ENCODE measurements around the gene BMAL2. TPM values are rescaled to one million over a fixed set of nuclear protein-coding genes. Genes with fewer than 3 reads are reported as not detected.

The BMAL2 gene
- total RNA-seq, 1 donor from 2014 or later = 8.9 TPM

DNA sequence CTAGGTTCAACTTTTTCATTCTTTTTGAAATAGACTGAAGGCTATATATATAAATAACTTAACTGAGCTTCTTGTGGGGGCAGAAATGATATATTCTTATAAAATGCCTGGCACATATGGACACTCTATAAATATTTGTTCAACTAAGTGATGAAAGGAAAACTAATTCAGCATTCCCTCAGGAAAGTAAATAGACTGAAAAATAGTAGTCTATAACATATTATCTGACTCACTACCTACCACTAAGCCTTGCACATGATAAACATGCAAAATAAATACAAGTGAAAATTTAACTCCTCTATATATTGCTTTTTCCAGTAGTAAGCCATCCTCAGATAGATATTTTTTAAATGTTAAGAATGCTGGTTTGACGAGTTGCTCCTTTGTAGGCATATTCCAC lies 15.7 kb upstream of the BMAL2 start:
- intact Hi-C loops (cut with DNase I) = no loop called here
- DNase-seq (ENCODE audit: low spot score) = no peak

DNA sequence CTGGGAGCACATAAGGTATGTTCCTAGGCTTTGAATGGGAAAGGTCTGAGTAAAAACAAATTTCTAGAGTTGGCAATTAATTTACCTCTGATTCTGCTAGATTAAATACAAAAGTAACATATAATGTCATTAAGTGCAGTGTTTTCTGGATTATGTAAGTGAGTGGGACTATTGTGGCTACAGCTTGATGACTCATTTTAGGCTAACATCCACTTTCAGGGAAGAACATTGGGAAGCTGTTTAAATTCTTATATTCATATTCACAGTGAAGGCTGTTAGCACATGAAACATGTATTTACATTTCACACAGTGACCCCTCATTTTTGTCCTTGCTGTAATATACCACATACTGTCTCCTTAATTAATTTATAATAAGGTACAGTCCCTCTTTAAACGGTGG lies 13.2 kb upstream of the BMAL2 start:
- no peak for DNase-seq (ENCODE audit: low spot score)
- intact Hi-C loops (cut with DNase I) = no loop called here

- DNase-seq (ENCODE audit: low spot score) = no peak
- intact Hi-C loops (cut with DNase I) = no loop called here
Observed at GRCh38 chr12:27319848-27320247, 12.8 kb upstream of the BMAL2 start.

- intact Hi-C loops (cut with DNase I) = no loop called here
- DNase-seq (ENCODE audit: low spot score) = no peak
Observed at GRCh38 chr12:27324530-27324929, 8.1 kb upstream of the BMAL2 start.

GRCh38 chr12:27330846-27331245 lies 1.8 kb upstream of the BMAL2 start:
- intact Hi-C loops (cut with DNase I) = no loop called here
- no peak for DNase-seq (ENCODE audit: low spot score)

DNA sequence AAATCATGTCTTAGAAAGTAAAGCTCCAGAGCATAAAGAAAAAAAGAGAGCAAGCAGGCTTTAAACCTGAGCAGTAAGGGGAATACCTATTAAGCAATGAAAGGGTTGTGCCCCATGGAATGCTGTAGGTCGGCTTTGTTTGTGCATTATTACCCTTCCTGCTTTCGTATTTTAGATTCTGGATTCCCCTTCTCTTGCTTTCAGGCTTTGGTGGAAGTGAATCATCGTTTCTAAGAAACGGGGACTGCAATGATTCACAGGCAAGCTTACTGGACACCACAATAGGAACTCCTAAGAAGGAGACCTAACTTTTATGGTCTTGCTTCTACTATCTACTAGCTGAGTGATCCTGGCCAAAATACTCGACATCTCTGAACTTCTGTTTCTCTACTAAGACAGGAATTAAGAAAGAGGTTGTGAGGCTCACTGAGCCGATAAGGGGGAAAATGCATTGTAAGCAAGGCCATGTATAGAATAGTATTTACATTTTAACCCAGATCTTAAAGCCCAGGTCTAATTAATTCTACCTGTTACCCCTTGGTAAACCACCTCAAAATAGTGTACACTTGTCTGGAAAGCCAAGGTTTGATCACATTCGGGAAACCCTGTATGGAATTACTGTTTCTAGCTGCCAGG lies 1.2 kb upstream of the BMAL2 start:
- intact Hi-C loops (cut with DNase I) = no loop called here
- DNase-seq (ENCODE audit: low spot score) = no peak

- intact Hi-C loops (cut with DNase I) = no loop called here
- DNase-seq (ENCODE audit: low spot score) = no peak
Observed at GRCh38 chr12:27331927-27332324, 710 bp upstream of the BMAL2 start.

- no peak for DNase-seq (ENCODE audit: low spot score)
- intact Hi-C loops (cut with DNase I) = no loop called here
Observed at GRCh38 chr12:27332407-27332713, 276 bp upstream of the BMAL2 start.

DNA sequence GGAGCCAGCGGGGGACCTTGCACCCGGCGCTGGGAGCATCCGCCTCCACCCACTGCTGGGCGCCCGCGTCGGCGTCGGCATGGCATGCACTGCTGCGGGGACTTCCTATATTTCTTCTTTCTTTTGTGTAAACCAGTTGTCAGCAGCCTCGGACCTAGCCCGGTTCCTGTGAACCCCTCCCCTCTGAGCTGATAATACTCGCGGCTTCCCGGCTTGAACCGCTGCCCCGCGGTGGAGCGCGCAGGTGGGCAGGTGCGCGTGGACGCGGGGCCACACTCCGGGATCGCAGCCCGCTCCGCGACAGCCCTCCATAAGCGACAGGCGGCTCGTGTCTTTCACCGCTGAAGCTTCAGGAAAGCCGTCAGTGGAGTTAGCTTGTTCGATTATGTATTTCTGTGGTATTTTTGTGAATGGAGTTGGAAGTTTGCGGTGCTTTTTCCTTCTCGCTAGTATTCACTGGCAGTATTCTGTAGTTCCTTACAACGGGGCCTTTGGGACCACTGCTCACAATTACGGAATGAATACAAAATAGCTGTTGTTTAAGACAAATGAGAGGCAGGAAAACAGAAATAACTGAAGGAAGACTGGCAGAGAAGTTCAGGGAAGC lies 870 bp downstream of the BMAL2 start:
- intact Hi-C loops (cut with DNase I) = no loop called here
- peak; percentile 90 for DNase-seq (ENCODE audit: low spot score)

DNA sequence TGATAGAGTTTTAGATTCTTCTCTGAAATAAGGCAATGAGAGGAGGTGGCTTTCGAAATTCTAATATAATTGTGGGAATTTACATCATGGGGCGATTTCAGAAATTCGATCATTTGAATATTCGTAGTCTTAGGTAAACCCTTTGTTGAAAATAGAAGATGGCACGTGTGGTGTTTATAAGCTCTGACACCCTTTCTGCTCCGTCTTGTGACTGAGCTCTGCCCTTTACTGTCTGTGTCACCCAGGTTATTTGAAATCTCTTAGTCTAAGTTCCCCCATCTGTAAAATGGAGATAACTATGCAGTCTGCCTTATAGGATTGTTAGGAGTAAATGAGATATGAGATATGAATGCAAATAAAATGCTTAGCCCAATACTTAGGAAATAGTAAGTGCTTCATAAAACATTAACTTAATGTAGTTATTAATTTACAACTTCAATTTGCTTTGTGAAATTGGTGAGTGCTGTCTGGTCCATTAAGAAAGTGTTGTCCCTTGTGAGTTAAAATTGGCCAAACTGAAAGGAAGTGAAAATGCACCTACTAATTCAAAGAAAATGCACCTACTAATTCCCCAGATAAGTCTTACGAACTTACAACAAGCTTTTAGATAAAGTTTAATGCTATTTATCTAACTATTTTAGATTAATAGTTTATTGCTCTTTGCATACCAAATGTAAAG lies 1.5 kb downstream of the BMAL2 start:
- intact Hi-C loops (cut with DNase I) = no loop called here
- no peak for DNase-seq (ENCODE audit: low spot score)

GRCh38 chr12:27334721-27335082 lies 2.1 kb downstream of the BMAL2 start:
- intact Hi-C loops (cut with DNase I) = no loop called here

DNA sequence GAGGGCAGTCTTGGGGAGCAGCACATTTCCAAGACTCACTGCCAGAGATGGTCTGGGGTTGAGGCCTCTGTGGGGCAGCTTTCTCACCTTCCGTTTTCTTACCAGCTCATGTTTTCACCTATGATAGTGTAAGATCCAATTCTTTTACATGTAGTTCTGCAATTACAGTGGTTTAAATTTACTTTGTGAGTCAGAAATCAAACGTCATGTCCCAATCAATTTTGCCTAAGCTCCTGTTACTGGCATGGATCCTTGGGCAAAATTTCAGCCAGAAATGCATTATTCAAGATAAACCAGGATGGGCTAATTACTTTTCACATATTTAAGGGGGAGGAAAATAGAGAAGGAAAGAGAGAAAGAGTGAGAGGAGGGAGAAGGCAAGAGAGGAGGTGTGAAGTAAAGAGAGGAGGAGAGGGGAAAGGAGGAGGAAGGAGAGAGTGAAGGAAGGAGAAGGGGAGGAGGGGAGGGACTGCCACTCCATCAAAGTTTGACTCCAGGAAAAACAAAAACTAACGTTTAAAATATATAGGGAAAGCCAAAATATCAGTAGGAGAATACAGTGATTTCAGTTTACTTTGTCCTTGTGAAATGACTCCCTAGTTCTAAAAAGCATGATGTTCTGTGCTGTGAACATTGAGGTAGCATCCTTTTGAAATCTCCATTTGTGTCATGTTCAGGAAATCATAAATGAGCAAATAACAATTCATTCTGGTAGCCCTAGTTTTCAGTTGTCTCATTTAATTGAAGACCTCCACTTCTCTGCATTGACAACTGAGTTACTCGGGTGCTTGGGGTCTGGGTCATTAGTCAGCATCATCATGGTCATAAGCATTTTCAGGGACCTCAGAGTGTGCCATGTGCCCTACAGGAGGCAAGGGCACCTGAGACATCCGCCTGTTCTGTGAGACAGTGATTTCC lies 3.0 kb downstream of the BMAL2 start:
- no peak for DNase-seq (ENCODE audit: low spot score)
- intact Hi-C loops (cut with DNase I) = no loop called here

More at GRCh38 chr12:27334721-27335082, 2.1 kb downstream of the BMAL2 start:
- no peak for DNase-seq (ENCODE audit: low spot score)

DNA sequence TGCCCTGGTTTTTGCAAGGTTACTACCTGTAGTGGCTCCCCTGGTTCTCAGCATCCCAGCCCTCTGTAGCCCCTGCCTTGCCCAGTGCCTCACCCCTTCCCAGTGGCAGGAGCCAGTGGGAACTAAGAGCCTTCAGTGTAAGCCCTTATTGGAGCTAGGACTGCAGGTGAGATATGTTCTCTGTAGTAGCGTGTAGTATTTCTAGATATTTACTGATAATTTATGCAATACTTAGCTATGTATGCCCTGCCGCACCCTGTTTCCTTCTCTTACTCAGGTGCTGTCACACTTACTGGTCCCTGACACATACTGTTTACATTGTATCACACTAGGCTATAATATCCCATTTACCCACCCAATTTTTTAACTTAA lies 3.6 kb downstream of the BMAL2 start:
- intact Hi-C loops (cut with DNase I) = no loop called here
- no peak for DNase-seq (ENCODE audit: low spot score)

GRCh38 chr12:27337376-27337775 lies 4.7 kb downstream of the BMAL2 start:
- DNase-seq (ENCODE audit: low spot score) = no peak
- intact Hi-C loops (cut with DNase I) = no loop called here

DNA sequence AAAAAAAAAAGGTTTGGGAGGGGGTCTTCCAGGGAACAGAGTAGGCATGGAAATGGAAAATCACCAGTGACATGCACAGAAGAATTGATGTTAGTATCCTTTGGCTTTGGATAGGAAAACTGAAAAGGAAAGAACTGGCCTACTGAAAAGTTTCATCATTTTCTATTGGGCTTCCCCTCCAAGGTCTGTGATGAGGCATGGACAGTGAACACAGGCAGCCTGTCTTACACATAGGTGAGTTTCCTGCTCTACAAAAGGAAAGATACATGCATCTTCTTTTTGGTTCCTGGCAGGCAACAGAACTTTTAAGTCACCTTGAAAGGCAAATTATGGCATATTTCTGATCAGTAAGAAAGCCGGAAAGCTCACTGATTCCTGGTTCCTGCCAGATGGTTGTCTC lies 5.8 kb downstream of the BMAL2 start:
- no peak for DNase-seq (ENCODE audit: low spot score)
- intact Hi-C loops (cut with DNase I) = no loop called here

DNA sequence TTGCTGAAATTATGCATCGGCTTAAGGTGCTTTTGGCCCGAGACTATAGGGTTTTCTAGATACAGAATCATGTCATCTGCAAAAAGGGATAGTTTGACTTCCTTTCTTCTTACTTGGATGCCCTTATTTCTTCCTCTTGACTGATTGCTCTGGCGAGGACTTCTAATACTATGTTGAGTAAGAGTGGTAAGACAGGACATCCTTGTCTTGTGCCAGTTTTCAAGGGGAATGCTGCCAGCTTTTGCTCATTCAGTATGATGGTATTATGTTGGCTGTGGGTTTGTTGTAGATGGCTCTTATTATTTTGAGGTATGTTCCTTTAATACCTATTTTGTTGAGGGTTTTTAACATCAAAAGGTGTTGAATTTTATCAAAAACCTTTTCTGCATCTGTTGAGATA lies 8.3 kb downstream of the BMAL2 start:
- intact Hi-C loops (cut with DNase I) = no loop called here
- DNase-seq (ENCODE audit: low spot score) = no peak

GRCh38 chr12:27342536-27342935 lies 9.9 kb downstream of the BMAL2 start:
- intact Hi-C loops (cut with DNase I) = no loop called here
- no peak for DNase-seq (ENCODE audit: low spot score)

DNA sequence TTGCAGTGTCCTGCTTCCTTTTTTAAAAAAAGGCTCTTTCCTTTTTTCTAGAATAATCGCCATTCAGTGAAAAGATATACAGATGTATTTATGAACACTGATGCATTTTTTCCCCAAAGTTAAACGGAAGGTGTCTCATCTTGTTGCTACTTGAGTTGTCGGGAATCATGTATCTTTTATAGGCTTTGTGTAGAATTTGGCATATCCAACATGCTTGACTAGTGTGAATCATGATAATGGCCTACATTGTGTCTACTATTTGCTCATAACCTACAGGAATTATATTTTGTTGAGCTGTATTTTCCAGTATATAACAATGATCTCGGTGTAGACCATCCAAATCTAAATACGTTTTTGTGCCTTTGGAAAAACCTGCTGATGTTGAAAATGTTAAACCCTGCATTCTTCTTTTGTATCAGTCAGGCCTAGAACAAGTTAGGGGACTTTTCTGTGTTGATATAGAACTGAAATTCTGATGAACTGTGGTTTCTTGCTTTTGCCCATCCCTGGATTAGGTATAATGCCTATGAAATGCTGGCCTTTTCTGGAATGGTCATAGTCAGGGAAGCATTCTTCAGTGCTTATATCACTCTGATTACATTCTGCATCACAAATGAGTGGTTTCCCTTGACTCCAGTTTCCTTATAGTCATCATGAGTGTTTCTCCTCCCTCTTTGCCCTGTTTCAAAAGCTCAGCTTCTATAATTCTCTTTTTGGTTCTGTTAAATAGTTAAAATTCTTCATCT lies 10.8 kb downstream of the BMAL2 start:
- no peak for DNase-seq (ENCODE audit: low spot score)
- intact Hi-C loops (cut with DNase I) = no loop called here

DNA sequence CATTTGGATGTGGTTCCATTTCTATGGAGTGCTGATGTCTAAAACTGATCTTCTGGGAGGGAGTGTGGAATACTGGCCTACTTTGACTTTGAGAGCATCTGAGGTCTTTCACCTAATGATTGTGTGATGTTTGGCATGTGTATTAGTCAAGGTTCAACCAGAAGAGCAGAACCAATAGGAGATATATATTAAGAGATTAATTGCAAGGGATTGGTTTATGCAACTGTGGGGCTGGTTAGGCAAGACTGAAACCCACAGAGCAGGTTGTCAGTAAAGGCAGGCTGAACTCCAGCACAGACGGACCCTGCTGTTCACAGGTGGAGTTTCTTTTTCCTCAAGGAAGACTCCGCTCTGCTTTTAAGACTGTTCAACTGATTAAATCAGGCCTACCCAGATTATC lies 11.6 kb downstream of the BMAL2 start:
- intact Hi-C loops (cut with DNase I) = no loop called here
- no peak for DNase-seq (ENCODE audit: low spot score)

- DNase-seq (ENCODE audit: low spot score) = no peak
- intact Hi-C loops (cut with DNase I) = no loop called here
Observed at GRCh38 chr12:27344760-27345159, 12.1 kb downstream of the BMAL2 start.
